ENCODE data around the gene CSK. TPM values are rescaled to one million over a fixed set of nuclear protein-coding genes. Genes with fewer than 3 reads are reported as not detected.

CSK gene
- total and polyA plus RNA-seq, 2 donors, result 39.2 to 94.4 TPM

GRCh38 chr15:74825866-74826265 is 44.0 kb downstream of the CSK start:
- Histone ChIP-seq H3K27me3 (ENCODE audit: control insufficient read depth in 2 of 2, insufficient read depth in 1 of 2, low read length in 1 of 2) (peaks cover 13 to 62% of the 10 kb centered on the region in 2 donors), H3K9me3 (ENCODE audit: control insufficient read depth in 2 of 2, insufficient read depth in 1 of 2, low read length in 1 of 2) (peaks cover 0 to 3% of the 10 kb centered on the region in 2 donors), H3K27ac (ENCODE audit: low read depth in 1 of 2, low read length in 1 of 2) (no peak overlapping the region), H3K4me1 (ENCODE audit: control insufficient read depth in 2 of 2, insufficient read depth in 2 of 2, low read length in 2 of 2) (peaks cover 0 to 6% of the 10 kb centered on the region in 2 donors), H3K4me3 (ENCODE audit: low read length in 2 of 2) (no peak overlapping the region), H3K36me3 (ENCODE audit: control insufficient read depth in 2 of 2, insufficient read depth in 2 of 2, low read length in 1 of 2) (no peaks in the 10 kb centered on the region)
- WGBS, result 72% methylated on average over 10 of the region's 10 CpGs
- DNase-seq (ENCODE audit: low read depth in 6 of 9, low spot score in 9 of 9), result no peak

DNA sequence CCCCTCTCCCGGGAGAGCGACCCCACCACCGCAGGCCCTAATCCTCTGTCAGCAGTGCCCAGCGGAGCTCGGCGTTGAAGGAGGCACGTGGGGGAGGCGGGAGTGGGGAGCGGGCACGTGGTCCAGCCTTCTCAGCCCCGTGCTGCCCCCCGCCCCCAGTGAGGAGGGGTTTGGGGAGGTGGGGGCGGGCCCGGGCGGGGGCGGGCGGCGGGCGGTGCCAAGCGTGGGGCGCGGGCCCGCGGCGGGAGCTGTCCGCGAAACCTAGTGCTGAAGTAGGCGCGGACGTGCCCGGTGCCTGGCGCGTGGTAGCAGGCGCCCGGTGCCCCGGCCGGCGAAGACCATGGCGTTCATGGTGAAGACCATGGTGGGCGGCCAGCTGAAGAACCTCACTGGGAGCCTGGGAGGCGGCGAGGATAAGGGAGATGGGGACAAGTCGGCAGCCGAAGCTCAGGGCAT is 44.5 kb downstream of the CSK start, which contains the start of gene CPLX3:
Gene CPLX3, plus strand, starts transcription at position 264 of the 456 bp plus-strand sequence. Its CDS starts 77 bp downstream, at position 341.
- no peak within 1 kb of the TSS for H3K27ac ChIP-seq (ENCODE audit: low read depth in 1 of 2, low read length in 1 of 2)
- peak in 6 of 9 donors; percentile 26 to 63 (median 47) for DNase-seq (ENCODE audit: low read depth in 6 of 9, low spot score in 9 of 9)
- peaks cover 0 to 6% of the 10 kb centered on the region in 2 donors for H3K4me1 ChIP-seq (ENCODE audit: control insufficient read depth in 2 of 2, insufficient read depth in 2 of 2, low read length in 2 of 2)
- WGBS, result 9% methylated on average over 44 of the region's 44 CpGs
- H3K36me3 ChIP-seq (ENCODE audit: control insufficient read depth in 2 of 2, insufficient read depth in 2 of 2, low read length in 1 of 2), result no peaks in the 10 kb centered on the region
- H3K4me3 ChIP-seq (ENCODE audit: low read length in 2 of 2), result no peak within 1 kb of the TSS
- peaks cover 13 to 59% of the 10 kb centered on the region in 2 donors for H3K27me3 ChIP-seq (ENCODE audit: control insufficient read depth in 2 of 2, insufficient read depth in 1 of 2, low read length in 1 of 2)
- H3K9me3 ChIP-seq (ENCODE audit: control insufficient read depth in 2 of 2, insufficient read depth in 1 of 2, low read length in 1 of 2), result peaks cover 0 to 3% of the 10 kb centered on the region in 2 donors

DNA sequence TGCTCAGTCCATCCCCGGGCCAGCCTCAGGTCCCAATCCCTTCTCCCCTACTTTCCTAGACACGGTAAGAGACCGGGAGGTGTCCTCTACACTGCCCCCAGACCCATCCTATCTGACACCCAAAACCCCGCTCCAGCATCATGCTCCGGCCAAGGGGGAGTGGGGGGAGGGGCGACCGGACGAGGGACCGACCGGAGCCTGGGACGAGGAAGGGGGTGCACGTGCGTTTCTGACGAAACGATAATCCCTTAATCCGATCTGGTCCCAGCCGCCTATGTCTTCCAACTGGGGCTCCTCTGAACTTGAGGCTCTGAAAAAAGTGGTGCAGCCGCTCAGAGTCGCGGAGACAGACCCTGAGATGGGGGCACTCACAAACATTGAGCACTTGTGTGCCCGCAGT is 45.0 kb downstream of the CSK start:
- H3K27me3 ChIP-seq (ENCODE audit: control insufficient read depth in 2 of 2, insufficient read depth in 1 of 2, low read length in 1 of 2), result peaks cover 13 to 59% of the 10 kb centered on the region in 2 donors
- no peak overlapping the region for H3K27ac ChIP-seq (ENCODE audit: low read depth in 1 of 2, low read length in 1 of 2)
- WGBS, result 26% methylated on average over 21 of the region's 21 CpGs

GRCh38 chr15:74827614-74828013 is 45.7 kb downstream of the CSK start:
- H3K36me3 ChIP-seq (ENCODE audit: control insufficient read depth in 2 of 2, insufficient read depth in 2 of 2, low read length in 1 of 2), result no peaks in the 10 kb centered on the region
- peaks cover 0 to 6% of the 10 kb centered on the region in 2 donors for H3K4me1 ChIP-seq (ENCODE audit: control insufficient read depth in 2 of 2, insufficient read depth in 2 of 2, low read length in 2 of 2)
- H3K4me3 ChIP-seq (ENCODE audit: low read length in 2 of 2), result no peak overlapping the region
- peaks cover 0 to 3% of the 10 kb centered on the region in 2 donors for H3K9me3 ChIP-seq (ENCODE audit: control insufficient read depth in 2 of 2, insufficient read depth in 1 of 2, low read length in 1 of 2)
- DNase-seq (ENCODE audit: low read depth in 6 of 9, low spot score in 9 of 9), result no peak
- H3K27me3 ChIP-seq (ENCODE audit: control insufficient read depth in 2 of 2, insufficient read depth in 1 of 2, low read length in 1 of 2), result peaks cover 13 to 59% of the 10 kb centered on the region in 2 donors
- WGBS, result 67% methylated on average over 5 of the region's 5 CpGs
- H3K27ac ChIP-seq (ENCODE audit: low read depth in 1 of 2, low read length in 1 of 2), result no peak overlapping the region

More for the DNA sequence above, 45.0 kb downstream of the CSK start:
- Histone ChIP-seq H3K36me3 (ENCODE audit: control insufficient read depth in 2 of 2, insufficient read depth in 2 of 2, low read length in 1 of 2) (no peaks in the 10 kb centered on the region), H3K4me1 (ENCODE audit: control insufficient read depth in 2 of 2, insufficient read depth in 2 of 2, low read length in 2 of 2) (peaks cover 0 to 6% of the 10 kb centered on the region in 2 donors), H3K4me3 (ENCODE audit: low read length in 2 of 2) (no peak overlapping the region), H3K9me3 (ENCODE audit: control insufficient read depth in 2 of 2, insufficient read depth in 1 of 2, low read length in 1 of 2) (peaks cover 0 to 3% of the 10 kb centered on the region in 2 donors)
- no peak for DNase-seq (ENCODE audit: low read depth in 6 of 9, low spot score in 9 of 9)

GRCh38 chr15:74828835-74829234 is 47.0 kb downstream of the CSK start:
- H3K4me3 ChIP-seq (ENCODE audit: low read length in 2 of 2), result no peak overlapping the region
- H3K4me1 ChIP-seq (ENCODE audit: control insufficient read depth in 2 of 2, insufficient read depth in 2 of 2, low read length in 2 of 2), result peaks cover 0 to 6% of the 10 kb centered on the region in 2 donors
- H3K9me3 ChIP-seq (ENCODE audit: control insufficient read depth in 2 of 2, insufficient read depth in 1 of 2, low read length in 1 of 2), result peaks cover 0 to 3% of the 10 kb centered on the region in 2 donors
- H3K27me3 ChIP-seq (ENCODE audit: control insufficient read depth in 2 of 2, insufficient read depth in 1 of 2, low read length in 1 of 2), result peaks cover 13 to 52% of the 10 kb centered on the region in 2 donors
- H3K36me3 ChIP-seq (ENCODE audit: control insufficient read depth in 2 of 2, insufficient read depth in 2 of 2, low read length in 1 of 2), result no peaks in the 10 kb centered on the region
- no peak for DNase-seq (ENCODE audit: low read depth in 6 of 9, low spot score in 9 of 9)
- no peak overlapping the region for H3K27ac ChIP-seq (ENCODE audit: low read depth in 1 of 2, low read length in 1 of 2)
- 92% methylated on average over 6 of the region's 6 CpGs for whole genome bisulfite sequencing

DNA sequence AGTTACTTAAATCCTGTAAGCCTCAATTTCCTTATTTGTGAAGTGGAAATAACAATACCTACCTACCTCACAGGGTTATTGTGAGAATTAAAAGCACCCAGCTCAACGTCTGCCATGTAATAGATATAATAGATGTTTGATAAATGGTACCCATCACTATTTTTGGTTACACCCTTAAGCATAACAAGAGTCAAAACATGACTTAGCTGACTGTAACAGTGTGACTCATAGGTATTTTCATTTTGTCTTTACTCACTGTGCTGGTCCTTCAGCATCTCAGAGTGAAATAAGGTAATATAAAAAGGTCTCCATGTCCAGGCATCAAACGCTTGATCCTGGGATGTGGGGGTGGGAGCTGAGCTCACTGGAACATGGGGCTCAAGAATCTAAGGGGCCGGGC is 47.6 kb downstream of the CSK start:
- WGBS, result 75% methylated on average over 3 of the region's 3 CpGs
- H3K36me3 ChIP-seq (ENCODE audit: control insufficient read depth in 2 of 2, insufficient read depth in 2 of 2, low read length in 1 of 2), result no peaks in the 10 kb centered on the region
- H3K4me3 ChIP-seq (ENCODE audit: low read length in 2 of 2), result no peak overlapping the region
- H3K9me3 ChIP-seq (ENCODE audit: control insufficient read depth in 2 of 2, insufficient read depth in 1 of 2, low read length in 1 of 2), result peaks cover 0 to 3% of the 10 kb centered on the region in 2 donors
- peaks cover 0 to 6% of the 10 kb centered on the region in 2 donors for H3K4me1 ChIP-seq (ENCODE audit: control insufficient read depth in 2 of 2, insufficient read depth in 2 of 2, low read length in 2 of 2)
- DNase-seq (ENCODE audit: low read depth in 6 of 9, low spot score in 9 of 9), result no peak
- H3K27me3 ChIP-seq (ENCODE audit: control insufficient read depth in 2 of 2, insufficient read depth in 1 of 2, low read length in 1 of 2), result peaks cover 9 to 47% of the 10 kb centered on the region in 2 donors
- H3K27ac ChIP-seq (ENCODE audit: low read depth in 1 of 2, low read length in 1 of 2), result no peak overlapping the region

DNA sequence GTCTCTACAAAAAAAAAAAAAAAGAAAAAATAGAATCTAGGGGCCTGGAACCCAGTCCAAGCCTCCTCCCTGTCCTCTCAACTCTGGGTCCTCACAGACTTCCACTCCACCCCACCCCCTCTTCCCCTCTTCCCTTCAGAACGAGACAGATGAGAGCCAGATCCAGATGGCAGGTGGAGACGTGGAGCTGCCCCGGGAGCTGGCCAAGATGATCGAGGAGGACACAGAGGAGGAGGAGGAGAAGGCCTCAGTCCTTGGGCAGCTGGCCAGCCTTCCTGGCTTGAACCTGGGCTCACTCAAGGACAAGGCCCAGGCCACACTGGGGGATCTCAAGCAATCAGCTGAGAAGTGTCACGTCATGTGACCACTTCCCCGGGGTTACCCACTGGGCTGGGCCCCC is 48.1 kb downstream of the CSK start:
- Histone ChIP-seq H3K36me3 (ENCODE audit: control insufficient read depth in 2 of 2, insufficient read depth in 2 of 2, low read length in 1 of 2) (no peaks in the 10 kb centered on the region), H3K9me3 (ENCODE audit: control insufficient read depth in 2 of 2, insufficient read depth in 1 of 2, low read length in 1 of 2) (peaks cover 0 to 3% of the 10 kb centered on the region in 2 donors), H3K27ac (ENCODE audit: low read depth in 1 of 2, low read length in 1 of 2) (no peak overlapping the region), H3K4me1 (ENCODE audit: control insufficient read depth in 2 of 2, insufficient read depth in 2 of 2, low read length in 2 of 2) (peaks cover 0 to 6% of the 10 kb centered on the region in 2 donors), H3K4me3 (ENCODE audit: low read length in 2 of 2) (no peak overlapping the region), H3K27me3 (ENCODE audit: control insufficient read depth in 2 of 2, insufficient read depth in 1 of 2, low read length in 1 of 2) (peaks cover 9 to 43% of the 10 kb centered on the region in 2 donors)
- WGBS, result 91% methylated on average over 6 of the region's 6 CpGs
- DNase-seq (ENCODE audit: low read depth in 6 of 9, low spot score in 9 of 9), result no peak

DNA sequence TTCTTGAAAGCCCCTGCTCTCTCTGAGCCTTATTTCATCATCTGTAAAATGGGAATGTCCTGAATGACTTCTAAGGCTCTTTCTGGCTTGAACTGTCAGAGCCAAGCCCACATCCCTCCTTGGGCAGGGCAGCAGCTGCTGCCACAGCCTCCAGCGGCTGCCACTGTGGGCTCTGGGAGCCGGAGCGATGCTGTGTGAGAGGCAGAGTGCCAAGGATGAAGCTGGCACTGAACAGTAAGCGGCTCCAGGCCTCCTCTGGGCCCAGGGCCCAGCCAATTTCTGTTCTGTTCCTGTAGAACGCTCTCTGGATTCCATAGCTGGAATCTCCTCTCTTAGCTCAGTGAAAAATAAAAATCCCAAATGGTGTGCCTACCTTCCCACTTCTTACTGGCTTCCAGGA is 49.0 kb downstream of the CSK start:
- H3K4me3 ChIP-seq (ENCODE audit: low read length in 2 of 2), result no peak overlapping the region
- H3K4me1 ChIP-seq (ENCODE audit: control insufficient read depth in 2 of 2, insufficient read depth in 2 of 2, low read length in 2 of 2), result peaks cover 0 to 6% of the 10 kb centered on the region in 2 donors
- WGBS, result 94% methylated on average over 5 of the region's 5 CpGs
- no peak overlapping the region for H3K27ac ChIP-seq (ENCODE audit: low read depth in 1 of 2, low read length in 1 of 2)
- DNase-seq (ENCODE audit: low read depth in 6 of 9, low spot score in 9 of 9), result no peak
- no peaks in the 10 kb centered on the region for H3K36me3 ChIP-seq (ENCODE audit: control insufficient read depth in 2 of 2, insufficient read depth in 2 of 2, low read length in 1 of 2)
- H3K9me3 ChIP-seq (ENCODE audit: control insufficient read depth in 2 of 2, insufficient read depth in 1 of 2, low read length in 1 of 2), result peaks cover 0 to 3% of the 10 kb centered on the region in 2 donors
- H3K27me3 ChIP-seq (ENCODE audit: control insufficient read depth in 2 of 2, insufficient read depth in 1 of 2, low read length in 1 of 2), result peaks cover 9 to 35% of the 10 kb centered on the region in 2 donors

- H3K27ac ChIP-seq (ENCODE audit: low read depth in 1 of 2, low read length in 1 of 2), result no peak overlapping the region
- H3K27me3 ChIP-seq (ENCODE audit: control insufficient read depth in 2 of 2, insufficient read depth in 1 of 2, low read length in 1 of 2), result peaks cover 2 to 24% of the 10 kb centered on the region in 2 donors
- 94% methylated on average over 15 of the region's 15 CpGs for WGBS
- H3K4me3 ChIP-seq (ENCODE audit: low read length in 2 of 2), result no peak overlapping the region
- DNase-seq (ENCODE audit: low read depth in 6 of 9, low spot score in 9 of 9), result no peak
- peaks cover 0 to 5% of the 10 kb centered on the region in 2 donors for H3K36me3 ChIP-seq (ENCODE audit: control insufficient read depth in 2 of 2, insufficient read depth in 2 of 2, low read length in 1 of 2)
- no peaks in the 10 kb centered on the region for H3K4me1 ChIP-seq (ENCODE audit: control insufficient read depth in 2 of 2, insufficient read depth in 2 of 2, low read length in 2 of 2)
- H3K9me3 ChIP-seq (ENCODE audit: control insufficient read depth in 2 of 2, insufficient read depth in 1 of 2, low read length in 1 of 2), result no peaks in the 10 kb centered on the region
These were observed 50.1 kb downstream of the CSK start for GRCh38 chr15:74831813-74832495.

Measured in thymus (tissue), 11 donors.